ENCODE data around the gene CXCL10.
"Not testable (repeated sequence)": the region's sequence is repeated elsewhere in the genome, so short reads cannot be mapped to it uniquely, and the experiment has no call there.

Gene CXCL10

GRCh38 chr4:76059750-76060149, 36.5 kb upstream of the CXCL10 start:
- Histone ChIP-seq H3K36me3 (ENCODE audit: insufficient read depth, insufficient read length, low read length) (no peaks in the 10 kb centered on the region), H3K9ac (ENCODE audit: insufficient read length, low read depth) (no peak overlapping the region), H3K27me3 (ENCODE audit: insufficient read depth, insufficient read length) (no peaks in the 10 kb centered on the region), H3K4me3 (ENCODE audit: insufficient read length, low read depth) (no peak overlapping the region), H3K9me3 (ENCODE audit: insufficient read depth, low read length) (no peaks in the 10 kb centered on the region), H3K4me1 (ENCODE audit: insufficient read depth, insufficient read length) (no peaks in the 10 kb centered on the region)
- no peak for DNase-seq (ENCODE audit: low read depth, low spot score)
- no peak for TF ChIP-seq SUZ12 (IDR thresholded peaks at IDR 0.05; ENCODE audit: extremely low read depth, insufficient read depth, insufficient read length)
- no peak for TF ChIP-seq ZNF274 (IDR thresholded peaks at IDR 0.05; ENCODE audit: low read depth, low read length)

GRCh38 chr4:76058888-76059426, 35.7 kb upstream of the CXCL10 start:
- Histone ChIP-seq H3K4me3 (ENCODE audit: insufficient read length, low read depth) (no peak overlapping the region), H3K4me1 (ENCODE audit: insufficient read depth, insufficient read length) (no peaks in the 10 kb centered on the region), H3K9ac (ENCODE audit: insufficient read length, low read depth) (no peak overlapping the region), H3K36me3 (ENCODE audit: insufficient read depth, insufficient read length, low read length) (no peaks in the 10 kb centered on the region), H3K9me3 (ENCODE audit: insufficient read depth, low read length) (no peaks in the 10 kb centered on the region), H3K27me3 (ENCODE audit: insufficient read depth, insufficient read length) (no peaks in the 10 kb centered on the region)
- no peak for DNase-seq (ENCODE audit: low read depth, low spot score)
- TF ChIP-seq YY1 (IDR thresholded peaks at IDR 0.05; ENCODE audit: insufficient read depth, insufficient read length) = no peak
- no peak for TF ChIP-seq SUZ12 (IDR thresholded peaks at IDR 0.05; ENCODE audit: extremely low read depth, insufficient read depth, insufficient read length)
- no peak for TF ChIP-seq ZNF274 (IDR thresholded peaks at IDR 0.05; ENCODE audit: low read depth, low read length)

GRCh38 chr4:76058302-76058701, 35.0 kb upstream of the CXCL10 start:
- no peak for DNase-seq (ENCODE audit: low read depth, low spot score)
- no peaks in the 10 kb centered on the region for H3K27me3 ChIP-seq (ENCODE audit: insufficient read depth, insufficient read length)
- no peaks in the 10 kb centered on the region for H3K4me1 ChIP-seq (ENCODE audit: insufficient read depth, insufficient read length)
- no peak overlapping the region for H3K9ac ChIP-seq (ENCODE audit: insufficient read length, low read depth)
- no peaks in the 10 kb centered on the region for H3K36me3 ChIP-seq (ENCODE audit: insufficient read depth, insufficient read length, low read length)
- TF ChIP-seq ZNF274 (IDR thresholded peaks at IDR 0.05; ENCODE audit: low read depth, low read length) = no peak
- no peak for TF ChIP-seq SUZ12 (IDR thresholded peaks at IDR 0.05; ENCODE audit: extremely low read depth, insufficient read depth, insufficient read length)
- no peak for TF ChIP-seq YY1 (IDR thresholded peaks at IDR 0.05; ENCODE audit: insufficient read depth, insufficient read length)
- H3K4me3 ChIP-seq (ENCODE audit: insufficient read length, low read depth) = no peak overlapping the region
- H3K9me3 ChIP-seq (ENCODE audit: insufficient read depth, low read length) = no peaks in the 10 kb centered on the region

DNA sequence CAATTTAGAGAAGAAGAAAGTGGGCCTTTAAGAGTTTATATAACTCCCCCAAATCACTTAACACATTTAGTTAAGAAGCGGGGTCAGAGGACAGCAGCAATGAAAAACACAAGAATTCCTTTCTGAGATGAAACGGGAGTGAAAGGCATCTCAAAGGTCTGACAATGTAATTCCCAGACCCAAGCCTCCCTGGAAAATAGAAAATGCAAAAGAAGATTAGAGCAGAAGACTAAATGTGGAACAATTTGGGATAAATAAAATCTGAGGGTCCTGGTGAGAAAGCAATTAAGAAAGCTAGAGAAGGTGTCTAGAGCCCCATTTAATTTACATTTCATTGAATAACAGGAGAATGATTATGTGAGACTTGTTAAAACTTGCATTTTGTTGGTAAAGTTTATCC, 32.1 kb upstream of the CXCL10 start:
- no peak for DNase-seq (ENCODE audit: low read depth, low spot score)
- Histone ChIP-seq H3K9me3 (ENCODE audit: insufficient read depth, low read length) (no peaks in the 10 kb centered on the region), H3K4me3 (ENCODE audit: insufficient read length, low read depth) (no peak overlapping the region), H3K4me1 (ENCODE audit: insufficient read depth, insufficient read length) (no peaks in the 10 kb centered on the region), H3K27me3 (ENCODE audit: insufficient read depth, insufficient read length) (no peaks in the 10 kb centered on the region), H3K9ac (ENCODE audit: insufficient read length, low read depth) (no peak overlapping the region), H3K36me3 (ENCODE audit: insufficient read depth, insufficient read length, low read length) (no peaks in the 10 kb centered on the region)
- TF ChIP-seq YY1 (IDR thresholded peaks at IDR 0.05; ENCODE audit: insufficient read depth, insufficient read length) = no peak
- TF ChIP-seq SUZ12 (IDR thresholded peaks at IDR 0.05; ENCODE audit: extremely low read depth, insufficient read depth, insufficient read length) = no peak
- TF ChIP-seq ZNF274 (IDR thresholded peaks at IDR 0.05; ENCODE audit: low read depth, low read length) = no peak

DNA sequence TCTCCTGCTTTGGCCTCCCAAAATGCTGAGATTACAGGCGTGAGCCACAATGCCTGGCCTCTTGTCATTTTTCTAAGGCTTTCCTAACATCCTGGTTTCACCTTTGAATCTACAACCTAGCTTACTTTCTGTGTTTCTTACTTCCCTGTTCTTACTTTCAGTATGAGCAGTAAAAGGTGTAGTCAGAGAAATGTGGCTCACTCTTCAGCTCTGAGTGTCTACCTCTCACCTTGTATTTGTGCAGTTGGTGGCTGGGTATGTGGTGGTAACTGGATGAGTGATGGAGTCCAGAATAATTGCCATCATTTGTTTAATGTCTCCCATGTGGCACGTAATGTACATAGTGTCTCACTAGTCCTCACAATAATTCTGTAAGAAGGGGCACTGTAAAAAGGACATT, 31.7 kb upstream of the CXCL10 start:
- no peak overlapping the region for H3K9ac ChIP-seq (ENCODE audit: insufficient read length, low read depth)
- no peak for TF ChIP-seq YY1 (IDR thresholded peaks at IDR 0.05; ENCODE audit: insufficient read depth, insufficient read length)
- no peak for TF ChIP-seq ZNF274 (IDR thresholded peaks at IDR 0.05; ENCODE audit: low read depth, low read length)
- TF ChIP-seq SUZ12 (IDR thresholded peaks at IDR 0.05; ENCODE audit: extremely low read depth, insufficient read depth, insufficient read length) = no peak

DNA sequence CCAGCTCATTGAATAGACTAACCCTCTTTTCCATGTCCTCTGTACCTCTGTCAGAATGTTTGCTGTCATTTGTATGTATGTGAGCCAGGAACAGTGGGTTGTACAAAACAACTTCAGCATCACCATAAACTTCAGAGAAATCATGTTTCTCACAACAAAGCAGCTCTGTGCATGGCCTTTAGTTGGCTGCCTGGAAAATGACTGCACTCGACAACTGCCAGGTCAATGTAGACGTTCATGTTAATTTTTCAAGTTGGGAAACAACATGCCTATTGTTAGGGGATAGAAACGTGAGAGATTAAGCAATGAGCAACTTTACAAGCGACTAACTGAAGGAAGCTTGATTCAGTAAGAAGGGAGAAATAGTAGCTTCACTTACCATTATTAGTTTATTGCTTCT, 30.4 kb upstream of the CXCL10 start:
- no peak overlapping the region for H3K9ac ChIP-seq (ENCODE audit: insufficient read length, low read depth)
- no peak for DNase-seq (ENCODE audit: low read depth, low spot score)

More for the DNA sequence above, 31.7 kb upstream of the CXCL10 start:
- Histone ChIP-seq H3K4me1 (ENCODE audit: insufficient read depth, insufficient read length) (no peaks in the 10 kb centered on the region), H3K9me3 (ENCODE audit: insufficient read depth, low read length) (no peaks in the 10 kb centered on the region), H3K4me3 (ENCODE audit: insufficient read length, low read depth) (no peak overlapping the region), H3K36me3 (ENCODE audit: insufficient read depth, insufficient read length, low read length) (no peaks in the 10 kb centered on the region), H3K27me3 (ENCODE audit: insufficient read depth, insufficient read length) (no peaks in the 10 kb centered on the region)
- no peak for DNase-seq (ENCODE audit: low read depth, low spot score)

DNA sequence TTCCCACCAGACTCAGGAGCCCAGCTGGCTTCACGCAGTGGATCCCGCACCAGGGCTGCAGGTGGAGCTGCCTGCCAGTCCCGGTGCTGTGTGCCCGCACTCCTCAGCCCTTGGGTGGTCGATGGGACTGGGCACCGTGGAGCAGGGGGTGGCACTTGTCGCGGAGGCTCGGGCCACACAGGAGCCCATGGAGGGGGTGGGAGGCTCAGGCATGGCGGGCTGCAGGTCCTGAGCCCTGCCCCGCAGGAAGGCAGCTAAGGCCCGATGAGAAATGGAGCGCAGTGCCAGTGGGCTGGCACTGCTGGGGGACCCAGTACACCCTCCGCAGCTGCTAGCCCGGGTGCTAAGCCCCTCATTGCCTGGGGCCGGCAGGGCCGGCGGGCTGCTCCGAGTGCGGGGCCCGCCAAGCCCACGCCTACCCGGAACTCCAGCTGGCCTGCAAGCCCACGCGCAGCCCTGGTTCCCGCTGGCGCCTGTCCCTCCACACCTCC, 27.3 kb upstream of the CXCL10 start:
- H3K9me3 ChIP-seq (ENCODE audit: insufficient read depth, low read length); H3K4me3 ChIP-seq (ENCODE audit: insufficient read length, low read depth); DNase-seq (ENCODE audit: low read depth, low spot score); H3K36me3 ChIP-seq (ENCODE audit: insufficient read depth, insufficient read length, low read length); H3K4me1 ChIP-seq (ENCODE audit: insufficient read depth, insufficient read length); H3K9ac ChIP-seq (ENCODE audit: insufficient read length, low read depth); H3K27me3 ChIP-seq (ENCODE audit: insufficient read depth, insufficient read length): not testable (repeated sequence)

More for the DNA sequence above, 30.4 kb upstream of the CXCL10 start:
- no peaks in the 10 kb centered on the region for H3K9me3 ChIP-seq (ENCODE audit: insufficient read depth, low read length)
- H3K4me1 ChIP-seq (ENCODE audit: insufficient read depth, insufficient read length) = no peaks in the 10 kb centered on the region
- no peak overlapping the region for H3K4me3 ChIP-seq (ENCODE audit: insufficient read length, low read depth)
- TF ChIP-seq ZNF274 (IDR thresholded peaks at IDR 0.05; ENCODE audit: low read depth, low read length) (no peak), YY1 (IDR thresholded peaks at IDR 0.05; ENCODE audit: insufficient read depth, insufficient read length) (no peak), SUZ12 (IDR thresholded peaks at IDR 0.05; ENCODE audit: extremely low read depth, insufficient read depth, insufficient read length) (no peak)
- no peaks in the 10 kb centered on the region for H3K27me3 ChIP-seq (ENCODE audit: insufficient read depth, insufficient read length)
- no peaks in the 10 kb centered on the region for H3K36me3 ChIP-seq (ENCODE audit: insufficient read depth, insufficient read length, low read length)

DNA sequence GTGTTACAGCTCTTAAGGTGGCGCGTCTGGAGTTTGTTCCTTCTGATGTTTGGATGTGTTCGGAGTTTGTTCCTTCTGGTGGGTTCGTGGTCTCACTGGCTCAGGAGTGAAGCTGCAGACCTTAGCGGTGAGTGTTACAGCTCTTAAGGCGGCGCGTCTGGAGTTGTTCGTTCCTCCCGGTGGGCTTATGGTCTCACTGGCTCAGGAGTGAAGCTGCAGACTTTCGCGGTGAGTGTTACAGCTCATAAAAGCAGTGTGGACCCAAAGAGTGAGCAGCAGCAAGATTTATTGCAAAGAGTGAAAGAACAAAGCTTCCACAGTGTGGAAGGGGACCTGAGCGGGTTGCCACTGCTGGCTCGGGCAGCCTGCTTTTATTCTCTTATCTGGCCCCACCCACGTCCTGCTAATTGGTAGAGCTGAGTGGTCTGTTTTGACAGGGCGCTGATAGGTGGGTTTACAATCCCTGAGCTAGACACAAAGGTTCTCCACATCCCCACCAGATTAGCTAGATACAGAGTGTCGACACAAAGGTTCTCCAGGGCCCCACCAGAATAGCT, 26.6 kb upstream of the CXCL10 start:
- not testable (repeated sequence) for H3K27me3 ChIP-seq (ENCODE audit: insufficient read depth, insufficient read length); H3K9me3 ChIP-seq (ENCODE audit: insufficient read depth, low read length); H3K36me3 ChIP-seq (ENCODE audit: insufficient read depth, insufficient read length, low read length); H3K4me1 ChIP-seq (ENCODE audit: insufficient read depth, insufficient read length); H3K4me3 ChIP-seq (ENCODE audit: insufficient read length, low read depth); H3K9ac ChIP-seq (ENCODE audit: insufficient read length, low read depth); DNase-seq (ENCODE audit: low read depth, low spot score)

DNA sequence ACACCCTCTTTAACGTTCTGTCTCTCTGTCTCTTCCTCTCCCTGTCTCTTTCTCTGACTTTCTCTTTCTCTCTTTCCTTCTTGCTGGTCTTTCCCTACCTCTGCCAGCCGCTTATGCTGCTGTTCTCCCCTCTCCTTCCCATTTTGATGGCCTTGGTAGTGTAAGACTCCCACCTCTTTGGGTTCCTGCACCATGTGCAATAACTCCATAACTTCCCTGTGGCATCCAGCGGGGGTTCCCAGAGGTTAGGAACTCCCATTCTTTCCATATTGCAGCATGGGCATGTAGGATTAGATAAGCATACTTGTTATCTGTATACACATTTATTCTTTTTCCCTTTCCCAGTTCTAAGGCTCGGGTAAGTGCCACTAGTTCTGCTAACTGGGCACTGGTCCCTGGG, 21.4 kb upstream of the CXCL10 start:
- not testable (repeated sequence) for H3K4me3 ChIP-seq (ENCODE audit: insufficient read length, low read depth); H3K27me3 ChIP-seq (ENCODE audit: insufficient read depth, insufficient read length); H3K9ac ChIP-seq (ENCODE audit: insufficient read length, low read depth); DNase-seq (ENCODE audit: low read depth, low spot score); H3K4me1 ChIP-seq (ENCODE audit: insufficient read depth, insufficient read length); H3K9me3 ChIP-seq (ENCODE audit: insufficient read depth, low read length); H3K36me3 ChIP-seq (ENCODE audit: insufficient read depth, insufficient read length, low read length)

GRCh38 chr4:76043306-76043705, 20.0 kb upstream of the CXCL10 start:
- H3K9ac ChIP-seq (ENCODE audit: insufficient read length, low read depth); H3K4me3 ChIP-seq (ENCODE audit: insufficient read length, low read depth); H3K4me1 ChIP-seq (ENCODE audit: insufficient read depth, insufficient read length); H3K36me3 ChIP-seq (ENCODE audit: insufficient read depth, insufficient read length, low read length); H3K9me3 ChIP-seq (ENCODE audit: insufficient read depth, low read length); DNase-seq (ENCODE audit: low read depth, low spot score); H3K27me3 ChIP-seq (ENCODE audit: insufficient read depth, insufficient read length): not testable (repeated sequence)

All from NT2/D1 (cell line).